DND-41 (cell line): ENCODE results near the gene KSR2.
A peak's percentile ranks its signal among the peaks of the same experiment; 100 is the strongest.

Experiments used
- ATAC-seq: fragments of 200-7000 bp; cut with Tn5 transposase; 3 replicates; pipeline ENCODE4 v1.9.1; 2021; ENCODE audit warnings: low read depth; ENCODE audit not compliant: insufficient read depth
- DNase-seq: peaks from one replicate; pipeline ENCODE4 v3.0.0-alpha.2; 2020
- H2AFZ ChIP-seq: 2 replicates; pipeline ENCODE4 v1.6.0; 2012; ENCODE audit warnings: low read depth, low read length
- H3K27ac ChIP-seq: 2 replicates; pipeline ENCODE4 v1.5.1; 2012; ENCODE audit warnings: low read length, inconsistent platforms
- H3K27me3 ChIP-seq: fragments of 200-600 bp; sonication (generic); 2 replicates; pipeline ENCODE4 v1.6.0; 2012; ENCODE audit warnings: low read length, mild to moderate bottlenecking, inconsistent platforms; ENCODE audit not compliant: insufficient read depth, poor library complexity
- H3K36me3 ChIP-seq: 2 replicates; pipeline ENCODE4 v1.5.1; 2012; ENCODE audit warnings: low read length, inconsistent platforms; ENCODE audit not compliant: insufficient read depth
- H3K4me1 ChIP-seq: 2 replicates; pipeline ENCODE4 v1.5.1; 2012; ENCODE audit warnings: mild to moderate bottlenecking, low read length; ENCODE audit not compliant: insufficient read depth
- H3K4me2 ChIP-seq: 2 replicates; pipeline ENCODE4 v1.6.0; 2012; ENCODE audit warnings: mild to moderate bottlenecking, moderate library complexity, low read length, inconsistent platforms; ENCODE audit not compliant: insufficient read depth
- H3K4me3 ChIP-seq, 2 experiments: fragments of 200-600 bp in 1 of 2; shearing (Covaris generic) in 1 of 2; 2 replicates each; pipeline ENCODE4 v1.5.1; 2012 to 2016; ENCODE audit warnings: inconsistent platforms in 2 of 2, low read length in 2 of 2, mild to moderate bottlenecking in 2 of 2, low read depth in 1 of 2, moderate library complexity in 1 of 2
- H3K79me2 ChIP-seq: 2 replicates; pipeline ENCODE4 v1.6.0; 2012; ENCODE audit warnings: low read length, inconsistent platforms; ENCODE audit not compliant: insufficient read depth
- H3K9ac ChIP-seq: 2 replicates; pipeline ENCODE4 v1.6.0; 2012; ENCODE audit warnings: low read depth, mild to moderate bottlenecking, inconsistent platforms, low read length, moderate library complexity
- H3K9me3 ChIP-seq: 2 replicates; pipeline ENCODE4 v1.5.1; 2012; ENCODE audit warnings: low read length, moderate library complexity, mild to moderate bottlenecking, inconsistent platforms; ENCODE audit not compliant: insufficient read depth, severe bottlenecking
- H4K20me1 ChIP-seq: 2 replicates; pipeline ENCODE4 v1.6.0; 2012; ENCODE audit warnings: low read length; ENCODE audit not compliant: insufficient read depth
- EZH2 ChIP-seq: IDR thresholded peaks from 3 replicates; pipeline ENCODE4 v1.6.1; 2012; ENCODE audit warnings: borderline replicate concordance, low read depth, mild to moderate bottlenecking, moderate library complexity, low read length, inconsistent platforms; ENCODE audit not compliant: severe bottlenecking
- TF ChIP-seq, protein P1 (sequence below): IDR thresholded peaks from 2 replicates; pipeline ENCODE4 v1.5.1; 2012; ENCODE audit warnings: borderline replicate concordance, low read length, moderate library complexity, mild to moderate bottlenecking; ENCODE audit not compliant: poor library complexity, severe bottlenecking; ENCODE audit errors: extremely low read depth

Gene KSR2

DNA sequence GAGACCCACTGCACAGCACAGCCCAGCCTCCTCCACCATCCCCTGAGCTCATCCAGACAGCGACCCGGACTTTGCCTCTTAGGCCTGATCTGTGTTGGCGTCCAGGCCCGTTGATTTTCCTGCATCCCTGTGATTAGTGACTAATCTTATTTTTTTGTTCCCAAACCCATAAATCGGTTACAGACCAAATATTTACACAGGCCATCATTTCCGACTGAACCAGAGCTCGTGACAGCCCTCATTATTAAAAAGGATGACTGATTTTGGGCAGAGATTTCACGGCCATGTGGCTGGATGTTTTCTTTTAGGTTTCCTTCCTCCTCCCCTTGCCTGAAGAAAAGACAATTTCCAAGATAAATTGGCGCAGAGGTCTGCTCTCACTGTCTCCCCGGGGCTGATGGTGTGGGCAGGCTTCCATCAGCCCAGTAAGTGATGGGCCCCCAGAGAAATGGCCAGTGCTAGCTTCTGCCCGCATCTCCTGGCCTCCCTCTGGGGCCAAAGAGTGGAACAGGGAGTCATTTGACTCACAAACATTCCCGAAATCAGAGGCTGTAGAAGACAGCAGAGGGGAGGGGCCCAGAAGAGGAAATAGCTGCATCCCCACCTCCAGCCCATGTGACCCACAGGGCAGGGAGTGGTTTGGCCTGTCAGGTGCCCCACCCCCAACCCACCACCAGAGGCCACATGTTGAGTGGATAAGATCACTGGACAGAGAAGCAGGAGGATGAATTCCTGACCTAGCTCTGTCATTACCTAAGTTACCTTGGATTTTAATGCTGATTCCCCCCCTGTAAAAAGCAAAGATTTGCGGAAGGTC is 283.5 kb downstream of the KSR2 start:
- Histone ChIP-seq H3K27me3 (peaks cover 4% of the 10 kb centered on the region), H3K4me1 (no peaks in the 10 kb centered on the region; the same call in 1 of the 2 replicates), H2AFZ (no peak overlapping the region), H3K9ac (no peak overlapping the region), H3K27ac (no peak overlapping the region), H3K4me2 (no peak overlapping the region), H4K20me1 (no peaks in the 10 kb centered on the region), H3K4me3 (no peak overlapping the region), H3K79me2 (no peaks in the 10 kb centered on the region), H3K36me3 (no peaks in the 10 kb centered on the region), H3K9me3 (no peaks in the 10 kb centered on the region)
- TF ChIP-seq, protein P1, sequence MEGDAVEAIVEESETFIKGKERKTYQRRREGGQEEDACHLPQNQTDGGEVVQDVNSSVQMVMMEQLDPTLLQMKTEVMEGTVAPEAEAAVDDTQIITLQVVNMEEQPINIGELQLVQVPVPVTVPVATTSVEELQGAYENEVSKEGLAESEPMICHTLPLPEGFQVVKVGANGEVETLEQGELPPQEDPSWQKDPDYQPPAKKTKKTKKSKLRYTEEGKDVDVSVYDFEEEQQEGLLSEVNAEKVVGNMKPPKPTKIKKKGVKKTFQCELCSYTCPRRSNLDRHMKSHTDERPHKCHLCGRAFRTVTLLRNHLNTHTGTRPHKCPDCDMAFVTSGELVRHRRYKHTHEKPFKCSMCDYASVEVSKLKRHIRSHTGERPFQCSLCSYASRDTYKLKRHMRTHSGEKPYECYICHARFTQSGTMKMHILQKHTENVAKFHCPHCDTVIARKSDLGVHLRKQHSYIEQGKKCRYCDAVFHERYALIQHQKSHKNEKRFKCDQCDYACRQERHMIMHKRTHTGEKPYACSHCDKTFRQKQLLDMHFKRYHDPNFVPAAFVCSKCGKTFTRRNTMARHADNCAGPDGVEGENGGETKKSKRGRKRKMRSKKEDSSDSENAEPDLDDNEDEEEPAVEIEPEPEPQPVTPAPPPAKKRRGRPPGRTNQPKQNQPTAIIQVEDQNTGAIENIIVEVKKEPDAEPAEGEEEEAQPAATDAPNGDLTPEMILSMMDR = no peak
- TF ChIP-seq EZH2 = no peak
- DNase-seq (peak; percentile 10), ATAC-seq (no peak)

DNA sequence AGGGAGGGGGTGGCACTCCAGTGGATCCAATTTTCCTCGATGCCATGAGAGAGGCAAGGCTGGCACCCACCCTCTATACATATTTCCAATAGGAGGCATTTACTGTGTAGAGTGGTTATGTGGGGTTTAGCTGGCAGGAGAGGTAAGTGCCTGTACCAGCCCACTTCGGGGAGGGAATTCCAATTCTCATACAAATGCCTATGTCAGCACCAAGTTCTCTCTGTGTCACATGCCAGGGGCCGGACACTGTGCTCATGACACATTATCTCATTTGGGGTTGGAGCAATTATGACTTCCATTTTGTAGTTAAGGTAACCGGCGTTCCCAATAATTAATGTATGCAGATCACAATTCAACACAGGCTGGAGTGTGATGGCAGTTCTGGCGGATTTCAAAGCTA is 284.3 kb downstream of the KSR2 start:
- H3K79me2 ChIP-seq = no peaks in the 10 kb centered on the region
- H3K4me3 ChIP-seq = no peak overlapping the region
- DNase-seq (no peak), ATAC-seq (no peak)
- H3K9ac ChIP-seq = no peak overlapping the region
- H3K4me2 ChIP-seq = no peak overlapping the region
- H3K36me3 ChIP-seq = no peaks in the 10 kb centered on the region
- no peak overlapping the region for H3K27ac ChIP-seq
- H3K27me3 ChIP-seq = peaks cover 4% of the 10 kb centered on the region
- H3K4me1 ChIP-seq = no peaks in the 10 kb centered on the region; the same call in 1 of the 2 replicates
- H2AFZ ChIP-seq = no peak overlapping the region
- TF ChIP-seq, protein P1 = no peak
- no peak for TF ChIP-seq EZH2
- no peaks in the 10 kb centered on the region for H4K20me1 ChIP-seq
- H3K9me3 ChIP-seq = no peaks in the 10 kb centered on the region

DNA sequence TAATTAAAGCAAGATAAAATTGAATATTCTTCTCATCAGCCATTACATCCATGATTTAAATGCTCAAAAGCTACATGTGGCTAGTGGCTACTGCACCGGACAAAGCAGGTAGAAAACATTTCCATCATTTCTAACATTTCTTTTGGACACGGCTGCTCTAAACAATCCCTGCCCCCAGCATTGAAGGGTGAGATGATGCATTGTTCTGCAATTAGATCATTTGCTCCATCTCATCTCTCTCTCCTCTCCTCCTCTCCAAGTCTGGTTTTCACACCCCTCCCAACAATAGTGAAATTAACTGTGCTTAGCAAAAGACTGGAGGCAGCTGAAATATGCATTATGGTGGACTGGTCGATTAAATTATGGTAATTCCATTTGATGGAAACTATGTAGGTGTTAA is 288.5 kb downstream of the KSR2 start:
- Histone ChIP-seq H4K20me1 (no peaks in the 10 kb centered on the region), H3K79me2 (no peaks in the 10 kb centered on the region), H3K9me3 (no peaks in the 10 kb centered on the region), H3K36me3 (no peaks in the 10 kb centered on the region), H3K4me3 (no peak overlapping the region), H3K4me1 (no peaks in the 10 kb centered on the region), H3K9ac (no peak overlapping the region), H3K4me2 (no peak overlapping the region), H3K27ac (no peak overlapping the region), H2AFZ (no peak overlapping the region), H3K27me3 (no peaks in the 10 kb centered on the region)
- ATAC-seq = no peak
- no peak for DNase-seq
- TF ChIP-seq, protein P1 = no peak
- TF ChIP-seq EZH2 = no peak
